Astrocyte of the spinal cord (primary cell): ENCODE measurements around the gene LPP.

ENCODE experiments used
- DNase-seq: peaks from one replicate; pipeline ENCODE4 v3.0.0; 2011; ENCODE audit warnings: low read depth, low spot score
- H3K4me3 ChIP-seq: 2 replicates; pipeline ENCODE4 v1.5.1; 2011; ENCODE audit warnings: low read depth, mild to moderate bottlenecking, low read length, moderate library complexity
- CTCF ChIP-seq: IDR thresholded peaks from 2 replicates; pipeline ENCODE4 v1.5.1; 2012; ENCODE audit warnings: low read depth, mild to moderate bottlenecking, low read length, inconsistent platforms
- in situ Hi-C: cut with HindIII; loops from 2 replicates; pipeline ENCODE4 v1.10.0; 2017; ENCODE audit warnings: low sequenced_read_pairs

LPP gene

DNA sequence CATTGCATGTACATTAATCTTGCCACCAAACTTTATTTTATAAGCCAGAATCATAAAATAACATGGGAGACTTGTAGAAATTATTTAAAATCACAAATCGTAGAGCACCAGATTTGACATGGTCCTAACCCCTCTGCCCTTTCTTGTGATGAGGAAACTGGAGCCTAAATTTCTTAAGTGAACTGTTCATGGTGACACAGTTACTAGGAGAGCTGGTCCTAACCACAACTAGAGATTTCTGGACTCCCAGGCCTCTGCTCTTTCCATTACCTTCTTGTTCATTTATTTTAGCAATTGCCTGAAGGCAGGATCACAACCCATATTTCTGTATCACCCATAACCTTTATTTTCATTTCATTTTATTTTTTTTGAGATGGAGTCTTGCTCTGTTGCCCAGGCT is 352.5 kb downstream of the LPP start:
- no peak for DNase-seq
- H3K4me3 ChIP-seq = no peak overlapping the region
- TF ChIP-seq CTCF = no peak
- in situ Hi-C loops = loop anchor here (25.0 kb wide), 1 partner anchor 769 kb away; the partner anchor contains the start of gene BCL6

- TF ChIP-seq CTCF = no peak
- in situ Hi-C loops = loop anchor here (25.0 kb wide), 1 partner anchor 770 kb away; the partner anchor contains the start of gene BCL6
- peak; percentile 96 for DNase-seq
- no peak overlapping the region for H3K4me3 ChIP-seq
Measured at GRCh38 chr3:188507244-188507720, 353.3 kb downstream of the LPP start.

- DNase-seq = no peak
- no peak for TF ChIP-seq CTCF
- H3K4me3 ChIP-seq = no peak overlapping the region
- in situ Hi-C loops = loop anchor here (25.0 kb wide), 1 partner anchor 771 kb away; the partner anchor contains the start of gene BCL6
Measured at GRCh38 chr3:188508454-188508853, 354.5 kb downstream of the LPP start.

DNA sequence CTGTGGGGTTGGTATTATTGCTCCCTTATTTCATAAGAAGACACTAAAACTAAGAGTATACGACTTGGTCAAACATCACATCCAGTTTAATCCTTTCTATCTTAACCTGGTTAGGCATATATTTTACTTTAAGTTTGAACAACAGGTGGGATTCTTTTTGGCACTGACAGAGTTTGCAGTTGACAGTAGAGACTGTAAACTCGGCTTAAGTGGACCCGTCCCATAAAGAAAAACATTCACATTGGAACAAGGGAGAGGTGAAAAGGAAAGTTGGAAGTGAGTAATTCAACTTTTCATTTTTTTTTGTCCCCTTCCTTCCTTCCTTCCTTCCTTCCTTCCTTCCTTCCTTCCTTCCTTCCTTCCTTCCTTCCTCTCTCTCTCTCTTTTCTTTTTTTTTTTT is 355.4 kb downstream of the LPP start:
- no peak overlapping the region for H3K4me3 ChIP-seq
- no peak for TF ChIP-seq CTCF
- in situ Hi-C loops = loop anchor here (25.0 kb wide), 1 partner anchor 772 kb away; the partner anchor contains the start of gene BCL6
- DNase-seq = no peak

- peak; percentile 87 for DNase-seq
- no peak overlapping the region for H3K4me3 ChIP-seq
- in situ Hi-C loops = loop anchor here (25.0 kb wide), 1 partner anchor 773 kb away; the partner anchor contains the start of gene BCL6
- TF ChIP-seq CTCF = no peak
Measured at GRCh38 chr3:188510366-188510765, 356.4 kb downstream of the LPP start.

DNA sequence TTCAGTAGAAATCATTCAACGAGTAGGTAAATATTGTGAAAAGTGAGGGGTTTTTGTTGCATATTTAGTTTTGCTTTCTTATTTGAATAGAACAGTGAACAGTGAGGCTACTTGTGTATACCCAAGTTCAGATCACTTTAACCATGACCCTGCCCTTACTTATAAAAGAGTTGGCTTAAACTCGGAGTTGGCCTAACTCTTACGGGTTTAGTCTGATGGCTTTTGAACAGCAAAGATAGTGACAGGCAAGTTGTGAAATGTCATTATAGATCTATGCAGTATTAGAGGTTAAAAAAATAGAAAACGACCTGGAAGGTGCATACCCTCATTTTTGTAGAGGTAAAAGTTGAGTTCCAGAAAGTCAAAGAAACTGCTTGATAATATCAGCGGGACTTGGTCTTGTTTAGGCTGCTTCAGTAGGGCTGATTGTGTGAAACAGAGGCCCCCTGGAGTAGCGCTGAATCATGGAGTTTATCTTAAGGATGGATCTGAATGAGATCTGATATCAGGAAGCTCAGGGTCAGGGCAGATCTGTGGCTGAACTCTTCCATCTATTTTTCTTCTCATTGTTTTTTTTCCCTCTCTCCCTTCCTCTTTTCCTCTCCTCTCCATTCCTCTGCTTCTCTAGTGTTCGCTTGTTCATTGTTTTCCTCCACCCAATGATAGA is 359.8 kb downstream of the LPP start:
- in situ Hi-C loops = loop anchor here (25.0 kb wide), 1 partner anchor 776 kb away; the partner anchor contains the start of gene BCL6
- TF ChIP-seq CTCF = no peak
- H3K4me3 ChIP-seq = no peak overlapping the region
- DNase-seq = no peak
